ENCODE results near the gene ENPP7.
"Not testable (repeated sequence)": the region's sequence is repeated elsewhere in the genome, so short reads cannot be mapped to it uniquely, and the experiment has no call there.

ENPP7 gene

DNA sequence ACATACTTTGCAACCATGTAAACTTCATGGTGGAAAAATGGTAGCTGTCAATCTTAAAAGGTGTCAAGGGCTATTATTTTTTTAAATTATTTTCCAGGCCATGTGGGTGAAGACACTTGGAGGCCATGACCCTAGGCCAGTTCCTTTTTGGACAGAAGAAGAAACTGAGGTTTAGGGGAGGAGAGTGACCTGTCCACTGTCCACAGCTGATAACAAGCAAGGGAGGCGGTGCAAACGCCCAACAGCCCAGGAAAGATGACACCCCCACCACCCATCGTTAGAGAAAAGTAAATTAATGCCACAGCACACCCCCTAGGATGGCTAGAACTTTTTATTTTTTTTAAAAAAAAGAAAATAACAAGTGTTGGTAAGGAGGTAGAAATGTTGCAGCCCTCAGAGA, 19.2 kb downstream of the ENPP7 start:
- DNase-seq (ENCODE audit: low spot score) = no peak

DNA sequence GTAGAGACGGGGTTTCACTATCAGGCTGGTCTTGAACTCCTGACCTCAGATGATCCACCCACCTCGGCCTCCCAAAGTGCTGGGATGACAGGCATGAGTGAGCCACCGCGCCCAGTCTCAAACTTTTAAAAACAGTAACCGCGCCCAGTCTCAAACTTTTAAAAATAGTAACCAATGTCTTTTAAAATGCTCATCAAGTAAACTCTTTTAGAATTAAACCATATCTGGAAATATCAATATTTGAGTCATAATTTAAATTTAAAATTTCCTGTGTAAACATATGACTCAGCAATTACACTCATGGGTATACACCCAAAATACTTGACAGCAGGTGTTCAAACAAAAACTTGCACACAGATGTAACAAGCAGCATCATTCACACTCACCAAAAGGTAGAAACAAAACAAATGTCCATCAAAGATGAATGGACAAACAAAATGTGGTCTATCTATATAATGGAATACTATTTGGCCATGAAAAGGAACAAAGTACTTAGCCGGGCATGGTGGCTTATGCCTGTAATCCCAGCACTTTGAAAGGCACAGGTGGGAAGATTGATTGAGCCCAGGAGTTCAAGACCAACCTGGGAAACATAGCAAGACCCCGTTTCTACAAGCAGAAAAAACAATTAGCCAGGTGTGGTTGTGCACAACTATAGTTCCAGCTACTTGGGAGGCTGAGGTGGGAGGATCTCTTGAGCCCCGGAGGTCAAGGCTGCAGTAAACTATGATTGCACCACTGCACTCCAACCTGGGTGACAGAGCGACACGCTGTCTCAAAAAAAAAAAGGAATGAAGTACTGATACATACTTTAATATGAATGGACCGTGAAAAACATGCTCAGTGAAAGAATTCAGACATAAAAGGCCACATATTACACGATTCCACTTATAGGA, 20.2 kb downstream of the ENPP7 start:
- no peak for DNase-seq (ENCODE audit: low spot score)

DNA sequence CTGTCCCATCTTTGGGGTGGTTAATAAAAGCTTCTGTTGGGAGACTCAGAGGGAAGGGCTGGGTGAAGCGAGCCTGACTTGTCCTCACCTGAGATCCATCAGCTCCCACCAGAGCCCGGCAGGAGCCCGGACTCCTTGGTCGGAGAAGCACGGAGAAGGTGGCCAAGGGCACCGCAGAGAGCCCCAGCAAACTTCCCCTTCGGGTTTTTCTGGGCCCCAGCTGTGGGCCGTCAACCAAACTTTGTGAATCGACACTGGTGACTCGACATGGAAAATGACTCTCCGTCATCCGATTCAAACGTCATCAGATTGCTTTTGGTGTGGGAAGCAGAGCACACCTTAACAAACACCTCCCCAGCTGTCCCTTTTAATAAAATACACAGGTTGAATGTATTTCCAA, 21.4 kb downstream of the ENPP7 start:
- no peak for DNase-seq (ENCODE audit: low spot score)

DNA sequence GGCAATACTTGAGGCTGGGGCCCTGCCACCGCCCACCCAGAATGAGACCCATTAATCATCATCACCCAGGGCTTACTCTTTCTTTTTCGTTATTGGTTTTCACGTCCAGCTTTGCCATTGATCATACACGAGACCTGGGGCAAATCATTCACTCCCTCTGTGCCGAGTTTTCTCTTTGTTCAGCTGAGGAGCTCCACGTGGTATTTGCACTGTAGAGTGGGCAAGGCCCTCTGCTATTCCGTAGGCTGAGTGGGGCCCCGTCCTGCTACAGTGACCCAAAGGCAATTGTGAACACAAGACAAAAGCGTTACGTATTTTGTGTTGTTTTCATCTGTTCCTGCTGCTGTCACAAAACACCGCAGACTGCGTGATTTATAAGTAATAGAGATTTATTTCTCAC, 23.6 kb downstream of the ENPP7 start:
- DNase-seq (ENCODE audit: low spot score) = no peak

DNA sequence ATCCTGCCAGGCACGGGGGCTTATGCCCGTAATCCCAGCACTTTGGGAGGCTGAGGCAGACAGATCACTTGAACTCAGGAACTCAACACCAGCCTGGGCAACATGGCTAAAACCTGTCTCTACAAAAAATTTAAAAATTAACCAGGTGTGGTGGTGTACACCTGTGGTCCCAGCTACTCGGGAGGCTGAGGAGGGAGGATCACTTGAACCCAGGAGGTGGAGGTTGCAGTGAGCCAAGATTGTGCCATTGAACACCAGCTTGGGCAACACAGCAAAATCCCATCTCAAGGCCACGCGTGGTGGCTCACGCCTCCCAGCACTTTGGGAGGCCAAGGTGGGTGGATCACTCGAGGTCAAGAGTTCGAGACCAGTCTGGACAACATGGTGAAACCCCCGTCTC, 24.2 kb downstream of the ENPP7 start:
- DNase-seq (ENCODE audit: low spot score) = not testable (repeated sequence)

DNA sequence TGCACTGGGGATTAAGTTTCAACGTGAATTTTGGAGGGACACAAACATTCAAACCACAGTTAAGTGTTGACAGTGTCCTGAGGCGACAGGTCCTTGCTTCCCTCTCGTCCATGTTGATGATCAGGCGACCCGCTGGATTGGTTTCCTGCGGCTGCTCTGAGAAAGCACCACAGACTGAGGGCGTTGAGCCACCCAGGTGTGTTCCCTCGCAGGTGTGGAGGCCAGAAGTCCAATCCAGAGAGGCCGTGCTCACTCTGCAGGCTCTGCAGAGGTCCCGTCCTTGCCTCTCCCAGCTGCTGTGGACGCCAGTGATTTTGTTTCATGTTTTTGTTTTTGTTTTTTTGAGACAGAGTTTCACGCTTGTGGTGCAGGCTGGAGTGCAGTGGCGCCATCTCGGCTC, 24.8 kb downstream of the ENPP7 start:
- no peak for DNase-seq (ENCODE audit: low spot score)

DNA sequence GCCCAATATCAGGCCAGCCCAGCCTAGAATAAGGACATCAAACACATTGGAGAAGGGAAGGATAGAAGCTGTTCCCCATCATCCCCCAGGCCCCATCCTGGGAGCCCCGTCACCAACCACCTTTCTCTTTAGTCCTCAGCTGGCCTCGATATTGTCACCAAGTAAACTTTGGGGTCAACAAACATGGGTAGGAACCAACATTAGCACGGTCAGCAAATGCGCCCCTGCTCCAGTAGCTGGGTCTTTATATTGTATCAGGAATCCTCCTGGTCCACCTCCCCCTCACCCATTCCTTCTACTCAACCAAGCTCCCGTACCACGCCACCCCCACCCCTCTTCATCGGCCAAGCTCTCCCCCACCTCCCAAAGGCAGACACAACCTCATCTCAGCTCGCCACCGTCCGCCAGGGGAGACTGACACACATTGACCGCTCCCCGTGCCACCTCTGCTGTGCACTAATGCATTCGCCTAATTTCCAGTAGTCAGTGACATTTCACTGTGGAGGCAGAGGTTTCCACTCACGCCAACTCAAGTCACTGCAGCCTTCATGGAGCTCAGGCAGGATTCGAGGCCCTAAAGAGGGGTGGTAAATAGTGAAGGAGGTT, 26.5 kb downstream of the ENPP7 start:
- no peak for DNase-seq (ENCODE audit: low spot score)

DNA sequence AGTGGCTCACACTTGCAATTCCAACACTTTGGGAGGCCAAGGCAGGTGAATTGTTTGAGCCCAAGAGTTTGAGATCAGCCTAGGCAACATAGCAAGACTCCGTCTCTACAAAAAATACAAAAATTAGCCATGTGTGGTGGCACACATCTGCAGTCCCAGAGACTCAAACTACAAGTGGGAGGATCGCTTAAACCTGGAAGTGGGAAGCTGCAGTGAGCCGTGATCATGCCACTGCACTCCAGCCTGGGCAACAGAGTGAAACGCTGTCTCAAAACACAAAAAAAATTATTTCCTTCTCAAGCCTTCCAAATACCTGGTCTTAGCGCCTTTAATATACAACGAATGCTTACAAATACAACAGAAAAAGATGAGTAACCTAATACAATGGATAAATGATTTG, 27.5 kb downstream of the ENPP7 start:
- DNase-seq (ENCODE audit: low spot score) = no peak

DNA sequence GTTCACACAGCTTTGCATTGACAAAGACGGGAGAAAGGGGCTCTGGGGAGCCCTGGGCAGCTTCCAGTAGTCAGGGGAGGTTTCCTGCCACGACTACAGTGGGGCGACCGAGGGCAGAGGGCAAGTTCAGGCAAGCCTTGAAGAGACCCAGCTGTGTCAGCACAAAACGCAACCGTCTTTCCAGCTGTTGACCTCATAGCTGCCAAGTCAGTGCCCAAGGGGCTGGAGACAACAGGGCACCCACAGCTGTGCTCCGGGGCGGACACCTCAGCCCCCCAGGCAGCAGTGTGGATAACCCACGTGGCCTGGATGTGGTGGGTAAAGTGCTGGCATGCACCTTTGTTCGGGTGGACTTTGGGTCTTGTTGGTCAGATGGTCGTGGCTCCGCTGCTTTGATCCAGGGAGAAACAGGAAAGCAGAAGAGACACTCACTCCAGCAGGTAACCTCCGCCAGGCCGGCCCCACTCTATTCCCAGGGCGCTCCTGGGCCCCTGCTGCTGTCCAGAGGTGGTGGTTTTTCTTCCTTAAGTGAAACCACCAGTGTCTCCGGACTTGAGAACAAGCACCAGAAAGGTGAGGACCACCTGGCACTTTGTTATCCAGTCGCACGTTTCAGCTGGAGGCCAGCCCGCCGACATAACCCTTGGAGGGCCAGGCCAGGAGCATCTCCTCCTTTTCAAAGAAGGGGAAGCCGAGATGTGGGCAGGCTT, 29.6 kb downstream of the ENPP7 start:
- DNase-seq (ENCODE audit: low spot score) = no peak

DNA sequence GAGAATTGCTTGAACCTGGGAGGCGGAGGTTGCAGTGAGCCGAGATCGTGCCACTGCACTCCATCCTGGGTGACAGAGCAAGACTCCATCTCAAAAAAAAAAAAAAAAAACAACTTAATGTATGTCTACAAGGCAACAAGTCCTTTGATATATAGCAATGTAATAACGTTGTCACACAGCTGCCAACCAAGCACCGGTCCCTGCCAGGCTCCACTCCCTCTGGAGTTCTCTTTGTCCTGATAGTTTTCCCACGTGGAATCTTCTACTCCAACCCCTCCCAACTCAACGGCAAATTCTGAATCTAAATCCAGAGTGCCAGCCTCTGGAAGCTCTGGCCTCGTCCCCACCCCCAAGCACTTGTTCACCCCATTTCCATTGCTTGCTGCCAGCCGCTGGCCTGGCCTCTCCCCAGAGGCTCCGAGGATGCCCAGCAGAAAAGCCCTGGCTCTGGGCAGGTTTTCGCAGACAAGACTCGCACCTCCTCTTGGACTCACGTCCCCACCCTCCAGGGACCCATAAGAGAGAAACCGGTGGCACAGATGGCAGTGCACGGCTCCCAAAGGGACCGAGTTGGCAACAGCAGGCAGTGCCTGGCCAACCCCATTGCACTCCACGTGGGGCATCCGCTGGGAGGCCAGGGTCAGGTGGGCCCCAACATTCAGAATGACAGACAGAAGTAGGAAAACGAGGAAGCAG, 31.3 kb downstream of the ENPP7 start:
- no peak for DNase-seq (ENCODE audit: low spot score)

DNA sequence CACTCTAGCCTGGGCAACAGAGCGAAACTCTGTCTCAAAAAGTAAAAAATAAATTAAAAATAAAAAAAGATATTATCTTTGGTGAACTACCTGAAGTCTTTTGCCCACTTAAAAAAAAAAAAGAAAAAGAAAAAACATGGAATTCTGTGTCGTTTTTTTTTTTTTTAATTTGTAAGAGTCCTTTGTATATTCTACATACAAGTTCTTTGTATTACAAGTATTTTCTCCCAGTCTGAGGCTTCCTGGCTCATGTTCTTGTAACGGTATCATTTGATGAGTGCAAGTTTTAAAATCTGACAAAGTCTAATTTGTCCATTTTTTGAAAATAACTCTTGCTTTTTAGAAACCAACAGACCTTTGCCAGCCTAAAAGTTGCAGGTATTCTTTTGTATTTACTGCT, 35.0 kb downstream of the ENPP7 start:
- DNase-seq (ENCODE audit: low spot score) = no peak

DNA sequence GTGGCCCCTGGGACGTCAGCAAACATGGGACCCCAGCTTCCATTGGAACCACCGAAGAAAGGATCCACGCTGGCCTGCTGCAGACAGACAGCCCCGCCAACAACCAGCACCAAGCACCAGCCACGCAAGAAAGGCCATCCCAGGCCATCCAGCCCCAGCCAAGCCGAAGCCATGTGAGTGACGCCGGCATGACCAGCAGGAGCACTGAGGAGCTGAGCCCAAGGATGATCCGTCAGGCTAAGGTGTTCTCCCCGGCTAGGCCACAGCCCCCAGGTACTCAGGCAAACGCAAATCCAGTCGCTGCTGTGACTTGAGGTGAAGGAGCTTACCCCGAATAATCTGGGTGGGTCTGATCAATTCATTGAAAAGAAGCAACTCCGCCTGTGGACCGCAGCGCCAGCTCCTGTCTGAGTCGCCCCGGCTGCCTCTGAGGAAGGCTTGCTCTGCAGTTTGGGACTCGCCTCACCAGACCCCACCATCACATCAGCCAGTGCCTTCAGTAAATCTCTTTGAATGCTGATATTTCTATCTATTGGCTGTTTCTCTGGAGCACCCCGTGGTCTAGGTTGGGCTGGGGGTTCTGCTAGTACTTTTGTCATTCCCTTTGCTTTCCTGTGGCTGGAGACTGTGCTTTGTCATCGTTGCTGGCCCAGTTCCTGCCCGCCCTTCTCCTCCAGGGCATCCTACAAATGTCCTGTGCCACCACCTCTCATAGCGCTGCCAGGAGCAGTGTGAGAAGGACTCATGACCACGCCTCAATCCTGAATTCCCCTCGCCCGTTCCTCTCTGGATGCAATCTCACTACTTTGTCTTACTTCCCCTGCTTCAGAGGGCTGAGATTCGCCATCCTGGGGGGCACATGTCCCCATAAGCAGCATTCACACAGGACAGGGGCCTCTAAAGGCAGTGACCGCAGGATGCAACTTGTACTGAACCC, 39.1 kb downstream of the ENPP7 start:
- no peak for DNase-seq (ENCODE audit: low spot score)

DNA sequence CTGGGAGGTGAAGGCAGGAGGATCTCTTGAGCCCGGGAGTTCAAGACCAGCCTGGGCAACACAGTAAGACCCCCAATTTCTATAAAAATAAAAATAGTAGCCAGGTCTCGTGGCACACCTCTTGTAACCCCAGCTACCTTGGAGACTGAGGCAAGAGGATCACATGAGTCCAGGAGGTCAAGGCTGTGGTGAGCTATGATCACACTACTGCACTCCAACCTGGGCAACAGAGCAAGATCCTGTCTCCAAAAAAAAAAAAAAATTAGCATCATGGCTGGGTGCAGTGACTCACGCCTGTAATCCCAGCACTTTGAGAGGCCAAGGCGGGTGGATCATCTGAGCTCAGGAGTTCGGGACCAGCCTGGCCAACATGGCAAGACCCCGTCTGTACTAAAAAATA, 40.5 kb downstream of the ENPP7 start:
- DNase-seq (ENCODE audit: low spot score) = no peak

DNA sequence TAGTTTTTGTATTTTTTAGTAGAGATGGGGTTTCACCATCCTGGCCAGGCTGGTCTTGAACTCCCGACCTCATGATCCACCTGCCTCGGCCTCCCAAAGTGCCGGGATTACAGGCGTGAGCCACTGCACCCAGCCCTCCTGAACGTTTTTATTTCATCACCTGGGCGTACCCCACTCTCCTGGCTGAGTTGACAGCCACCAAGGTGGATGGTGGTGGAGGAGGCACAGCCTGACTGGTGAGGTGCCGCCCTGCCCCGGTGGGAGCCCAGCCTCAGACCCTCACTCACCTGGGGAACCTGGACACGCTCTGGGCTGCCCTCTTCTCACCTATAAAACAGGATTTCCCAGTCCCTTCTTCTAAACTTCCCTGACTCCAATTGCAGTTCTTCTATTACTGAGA, 42.0 kb downstream of the ENPP7 start:
- not testable (repeated sequence) for DNase-seq (ENCODE audit: low spot score)

DNA sequence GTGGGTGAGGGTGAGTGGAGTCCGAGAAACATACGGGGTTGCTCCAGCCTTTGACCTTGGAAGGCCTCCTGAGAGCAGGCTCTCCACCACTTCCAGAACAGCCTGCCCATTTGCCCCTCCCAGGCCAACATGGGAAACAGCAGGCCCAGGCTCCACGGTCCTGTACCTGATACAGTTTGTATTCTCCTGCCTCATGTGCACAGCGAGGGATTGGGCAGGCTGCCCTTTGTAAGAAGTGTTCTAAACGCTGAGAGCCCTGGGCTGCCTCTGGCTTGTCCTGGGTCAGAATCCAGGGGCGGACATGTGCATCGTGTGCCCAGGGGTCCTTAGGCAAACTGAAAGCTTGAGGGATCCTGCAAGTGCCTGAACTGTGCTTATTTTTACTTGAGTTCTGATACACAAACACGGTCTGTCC, 43.8 kb downstream of the ENPP7 start:
- no peak for DNase-seq (ENCODE audit: low spot score)

DNA sequence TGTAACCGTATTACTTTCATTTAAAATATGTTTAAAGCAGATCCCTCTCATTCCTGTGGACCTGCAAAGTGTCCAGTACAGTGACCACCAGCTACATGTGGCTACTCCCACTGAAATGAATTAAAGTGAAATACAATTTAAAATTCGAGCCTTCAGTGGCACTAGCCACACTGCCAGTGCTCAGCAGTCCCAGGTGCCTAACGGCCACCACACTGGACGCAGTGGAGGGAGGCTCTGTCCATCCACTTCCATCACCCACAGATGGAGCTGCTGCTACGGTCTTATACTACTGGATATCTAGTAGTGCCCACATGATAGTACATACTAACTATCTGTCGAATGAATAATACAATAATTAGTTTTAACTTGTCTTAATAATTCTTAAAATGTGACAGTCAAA, 44.9 kb downstream of the ENPP7 start:
- no peak for DNase-seq (ENCODE audit: low spot score)

DNA sequence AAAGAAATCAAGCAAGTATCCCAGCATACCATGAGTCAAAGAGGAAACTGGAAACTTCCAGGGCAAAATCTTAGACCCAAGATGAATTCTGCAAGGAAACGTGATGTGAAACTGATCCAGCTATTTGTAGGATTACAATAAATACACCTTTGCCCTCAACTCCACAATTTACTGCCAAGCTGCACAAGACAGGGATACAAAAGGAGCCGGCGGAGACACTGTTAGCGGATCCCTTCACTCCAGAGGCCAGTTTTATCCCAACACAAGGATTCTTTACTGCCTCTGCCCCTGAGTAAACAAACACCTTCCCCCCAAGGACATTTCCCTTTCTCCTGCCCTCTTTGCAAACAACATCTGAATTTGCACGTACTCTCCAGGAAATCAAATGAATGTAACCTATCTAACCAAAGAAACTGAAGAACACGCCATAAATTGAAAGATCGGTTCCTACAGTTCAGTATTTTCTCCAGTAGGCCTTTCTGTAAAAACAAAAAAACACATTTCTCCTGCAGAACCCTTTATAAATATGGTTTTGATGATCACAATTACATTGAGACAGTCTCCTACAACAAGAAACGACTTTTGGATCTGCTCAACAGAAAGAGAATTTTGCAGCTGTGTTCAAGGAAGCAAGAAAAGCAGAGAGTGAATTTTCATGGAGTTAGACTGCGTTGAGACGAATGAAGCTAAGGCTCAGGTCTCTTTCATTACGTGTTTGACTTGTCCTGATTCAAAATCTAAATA, 45.8 kb downstream of the ENPP7 start:
- no peak for DNase-seq (ENCODE audit: low spot score)

DNA sequence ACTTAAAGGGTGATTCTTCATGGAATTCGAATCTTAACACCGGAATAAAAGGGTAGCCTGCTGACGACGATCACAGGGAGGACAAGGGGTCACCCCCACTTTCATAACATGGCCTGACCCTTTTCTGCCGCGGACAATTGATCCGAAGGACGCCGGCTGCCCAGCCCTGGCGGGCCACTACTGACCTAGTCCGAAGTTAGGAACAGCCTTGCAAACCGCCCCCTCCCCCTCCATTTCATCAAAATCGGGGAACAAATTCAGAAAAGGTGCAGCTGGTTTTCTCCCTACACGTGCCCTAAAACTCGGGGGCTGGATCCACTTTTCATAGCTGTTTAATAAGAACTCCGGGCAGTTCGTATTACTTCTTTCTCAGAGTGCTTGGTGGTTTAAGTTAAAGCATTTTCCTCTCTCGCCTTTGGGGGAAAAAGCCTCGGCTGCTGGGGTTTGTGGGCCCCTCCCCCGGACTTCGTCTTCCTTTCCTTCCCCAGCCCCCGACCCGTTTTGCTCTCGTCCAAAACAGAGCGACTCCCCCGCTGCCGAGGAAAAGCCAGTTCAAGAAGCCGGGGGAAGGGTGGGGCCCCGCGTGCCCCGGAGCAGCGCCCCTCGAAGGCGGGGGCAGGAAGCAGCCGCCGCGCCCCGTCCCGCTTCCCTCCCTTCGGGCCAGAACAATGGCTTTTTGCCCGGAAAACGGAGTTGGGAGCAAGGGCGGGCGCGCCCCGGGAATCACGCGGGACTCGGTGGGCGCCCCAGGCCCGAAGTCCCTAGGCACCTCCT, 46.6 kb downstream of the ENPP7 start:
- DNase-seq (ENCODE audit: low spot score) = no peak

DNA sequence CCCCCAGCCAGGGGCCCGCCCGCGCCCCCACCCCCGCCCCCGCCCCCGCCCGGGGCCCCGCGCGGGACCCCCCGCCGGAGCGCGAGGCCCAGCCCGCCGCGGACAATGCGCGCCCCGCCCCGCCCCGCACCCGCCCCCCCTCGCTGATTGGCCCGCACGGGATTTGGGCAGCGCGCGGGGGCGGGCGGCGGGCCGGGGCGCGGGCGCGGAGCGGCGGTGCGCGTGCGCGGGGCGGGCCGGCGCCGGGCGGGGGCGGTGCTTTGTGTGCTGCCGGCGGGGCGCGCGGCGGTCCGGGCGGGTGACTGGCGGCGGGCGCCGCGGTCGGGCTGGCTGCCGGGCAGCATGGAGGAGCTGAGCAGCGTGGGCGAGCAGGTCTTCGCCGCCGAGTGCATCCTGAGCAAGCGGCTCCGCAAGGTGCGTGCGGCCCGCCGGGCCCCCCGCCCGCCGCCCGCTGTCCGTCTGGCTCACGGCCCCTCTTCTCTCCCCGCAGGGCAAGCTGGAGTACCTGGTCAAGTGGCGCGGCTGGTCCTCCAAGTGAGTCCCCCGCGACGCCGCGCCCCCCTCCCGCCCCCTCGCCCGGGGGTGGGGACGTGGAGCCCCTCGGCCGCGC, 47.3 kb downstream of the ENPP7 start, which contains the start of gene CBX2:
Gene CBX2 (plus strand): TSS at position 255 of the 610 bp plus-strand sequence. CDS start 88 bp downstream, at position 343.
- no peak for DNase-seq (ENCODE audit: low spot score)

Data from cerebellar cortex (tissue), 1 donor.